ENCODE results near the gene CARM1.
A peak's percentile ranks its signal among the peaks of the same experiment; 100 is the strongest.
"Not testable (repeated sequence)": the region's sequence is repeated elsewhere in the genome, so short reads cannot be mapped to it uniquely, and the experiment has no call there.

Gene CARM1

GRCh38 chr19:10870955-10871603 lies at the start of gene CARM1:
Gene CARM1 (plus strand): TSS chr19:10871553. CDS start chr19:10871703, 150 bp downstream.
- DNase-seq (ENCODE audit: low spot score) = peak; percentile 98

DNA sequence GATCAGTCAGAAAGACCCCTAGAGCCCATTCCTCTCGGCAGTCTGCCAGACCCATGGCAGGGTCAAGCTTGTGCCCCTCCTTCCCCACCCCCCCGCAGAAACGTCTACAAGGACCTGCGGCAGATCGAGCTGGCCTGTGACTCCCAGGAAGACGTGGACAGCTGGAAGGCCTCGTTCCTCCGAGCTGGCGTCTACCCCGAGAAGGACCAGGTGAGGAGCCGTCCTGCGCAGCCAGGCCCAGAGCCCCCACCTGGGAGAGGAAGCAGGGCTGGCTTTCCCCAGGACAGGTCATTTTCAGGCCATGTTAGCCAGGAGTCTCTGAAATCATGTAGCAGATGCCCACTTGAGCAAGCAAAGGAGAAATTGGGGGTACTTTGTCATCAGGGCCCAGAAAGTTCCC lies 47.7 kb upstream of the CARM1 start:
- no peak for DNase-seq (ENCODE audit: low spot score)

GRCh38 chr19:10826231-10826630 lies 45.1 kb upstream of the CARM1 start:
- DNase-seq (ENCODE audit: low spot score) = no peak

DNA sequence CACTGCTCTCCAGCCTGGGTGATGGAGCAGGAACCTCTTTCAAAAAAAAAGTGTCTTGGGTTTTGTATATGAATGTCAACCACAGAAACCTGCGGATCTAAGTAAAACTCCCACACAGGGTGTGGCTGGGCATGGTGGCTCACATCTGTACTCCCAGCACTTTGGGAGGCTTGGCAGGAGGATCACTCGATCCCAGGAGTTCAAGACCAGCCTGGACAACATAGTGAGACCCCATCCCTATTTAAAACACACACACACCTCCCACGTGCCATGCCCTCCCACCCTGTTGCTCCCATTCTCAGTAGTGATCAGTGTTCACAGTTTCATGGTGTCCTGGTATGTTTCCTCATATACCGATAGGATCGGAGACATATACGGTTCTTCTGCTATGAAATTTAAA lies 44.5 kb upstream of the CARM1 start:
- no peak for DNase-seq (ENCODE audit: low spot score)

DNA sequence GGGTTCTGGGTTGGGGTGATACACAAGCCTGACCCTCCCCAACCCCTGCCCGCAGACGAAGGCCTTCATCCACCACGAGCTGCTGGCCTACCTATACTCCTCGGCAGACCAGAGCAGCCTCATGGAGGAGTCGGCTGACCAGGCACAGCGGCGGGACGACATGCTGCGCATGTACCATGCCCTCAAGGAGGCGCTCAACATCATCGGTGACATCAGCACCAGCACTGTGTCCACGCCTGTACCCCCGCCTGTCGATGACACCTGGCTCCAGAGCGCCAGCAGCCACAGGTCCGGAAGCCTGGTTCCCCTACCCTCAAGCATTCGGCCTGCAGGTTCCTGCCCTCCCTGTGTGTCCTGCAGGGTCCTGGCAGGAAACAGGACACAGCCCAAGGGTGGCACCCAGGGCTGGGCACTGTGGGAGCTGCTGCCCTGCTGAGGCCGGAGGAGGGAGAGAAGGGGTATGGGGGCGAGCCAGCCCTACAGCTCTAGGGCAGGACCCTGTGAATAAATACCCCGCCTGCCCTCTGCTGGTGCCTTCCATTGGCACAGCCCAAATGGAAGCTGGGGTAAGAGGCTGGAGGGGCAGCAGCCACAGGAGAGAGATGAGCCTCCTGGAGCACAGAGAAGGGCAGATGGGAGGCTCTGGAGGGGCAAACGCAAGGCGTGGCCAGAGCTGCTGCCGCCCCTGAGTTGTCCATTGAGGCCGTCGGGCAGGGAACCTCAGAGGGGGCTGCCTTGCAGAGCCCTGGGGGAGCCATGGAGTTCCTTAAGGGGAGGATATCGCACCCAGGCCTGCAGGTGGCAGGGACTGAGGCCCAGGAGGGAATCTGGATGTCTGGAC lies 42.2 kb upstream of the CARM1 start:
- no peak for DNase-seq (ENCODE audit: low spot score)

DNA sequence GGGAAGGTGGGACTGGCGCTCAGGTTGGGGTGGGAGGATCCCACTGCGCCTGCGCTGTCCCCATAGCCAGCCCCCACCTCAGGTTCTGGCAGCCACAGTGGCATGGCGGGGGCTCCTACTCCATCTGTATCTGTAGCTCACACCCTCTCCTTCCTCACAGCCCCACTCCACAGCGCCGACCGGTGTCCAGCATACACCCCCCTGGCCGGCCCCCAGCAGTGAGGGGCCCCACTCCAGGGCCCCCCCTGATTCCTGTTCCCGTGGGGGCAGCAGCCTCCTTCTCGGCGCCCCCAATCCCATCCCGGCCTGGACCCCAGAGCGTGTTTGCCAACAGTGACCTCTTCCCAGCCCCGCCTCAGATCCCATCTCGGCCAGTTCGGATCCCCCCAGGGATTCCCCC lies 41.4 kb upstream of the CARM1 start:
- no peak for DNase-seq (ENCODE audit: low spot score)

- no peak for DNase-seq (ENCODE audit: low spot score)
Measured at GRCh38 chr19:10830370-10830769, 41.0 kb upstream of the CARM1 start.

DNA sequence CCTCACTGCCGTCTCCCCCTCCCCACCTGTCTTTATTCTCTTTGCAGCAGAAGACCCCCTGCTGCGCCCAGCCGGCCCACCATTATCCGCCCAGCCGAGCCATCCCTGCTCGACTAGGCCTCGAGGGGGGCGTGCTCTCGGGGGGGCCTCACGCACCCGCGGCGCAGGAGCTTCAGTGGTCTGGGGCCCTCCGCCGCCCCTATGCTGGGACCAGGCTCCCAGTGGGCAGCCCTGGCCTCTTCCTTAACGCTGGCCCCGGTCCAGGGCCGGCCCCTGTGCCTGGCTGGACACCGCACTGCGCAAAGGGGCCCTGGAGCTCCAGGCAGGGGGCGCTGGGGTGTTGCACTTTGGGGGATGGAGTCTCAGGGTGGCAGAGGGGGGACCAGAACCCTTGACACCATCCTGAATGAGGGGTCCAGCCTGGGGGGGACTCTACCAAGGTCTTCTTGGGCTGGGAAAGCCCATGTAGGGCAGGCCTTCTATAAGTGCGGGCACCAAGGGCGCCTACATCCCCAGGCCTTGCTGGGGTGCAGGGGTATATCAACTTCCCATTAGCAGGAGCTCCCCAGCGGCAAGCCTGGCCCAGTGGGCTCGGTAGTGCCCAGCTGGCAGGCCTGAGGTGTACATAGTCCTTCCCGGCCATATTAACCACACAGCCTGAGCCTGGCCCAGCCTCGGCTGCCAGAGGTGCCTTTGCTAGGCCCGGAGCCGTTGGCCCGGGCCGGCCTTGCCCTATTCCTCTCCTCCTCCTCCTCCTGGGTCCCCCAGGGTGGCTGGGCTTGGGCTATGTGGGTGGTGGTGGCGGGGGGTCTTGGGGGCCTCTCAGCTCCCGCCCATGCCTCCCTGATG lies 40.2 kb upstream of the CARM1 start:
- no peak for DNase-seq (ENCODE audit: low spot score)

- DNase-seq (ENCODE audit: low spot score) = no peak
Measured at GRCh38 chr19:10831987-10832938, 39.1 kb upstream of the CARM1 start.

DNA sequence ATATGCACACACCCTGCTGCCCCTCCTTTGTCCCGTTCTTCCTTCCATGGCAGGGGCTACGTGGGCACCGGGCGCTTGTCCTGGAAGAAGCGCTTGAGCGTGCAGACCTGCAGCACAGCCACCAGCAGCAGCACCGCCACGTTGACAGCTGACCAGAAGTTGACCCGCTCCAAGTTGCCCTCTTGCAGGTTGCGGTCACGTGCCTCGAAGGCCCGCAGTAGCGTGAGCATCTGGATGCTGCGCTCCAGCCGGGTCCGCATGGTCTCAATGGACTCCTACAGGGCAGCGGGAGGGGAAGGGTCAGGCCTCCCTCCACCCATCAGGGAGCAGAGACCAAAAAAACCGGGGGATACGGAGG lies 38.4 kb upstream of the CARM1 start:
- no peak for DNase-seq (ENCODE audit: low spot score)

- DNase-seq (ENCODE audit: low spot score) = peak; percentile 38
Measured at GRCh38 chr19:10835089-10835753, 36.1 kb upstream of the CARM1 start.

- DNase-seq (ENCODE audit: low spot score) = peak; percentile 99
Measured at GRCh38 chr19:10835754-10836478, 35.4 kb upstream of the CARM1 start, which contains the start of gene TMED1. Gene TMED1 (minus strand): TSS chr19:10836212. CDS start chr19:10836191, 21 bp downstream.

- peak; percentile 87 for DNase-seq (ENCODE audit: low spot score)
Measured at GRCh38 chr19:10836479-10837330, 34.6 kb upstream of the CARM1 start.

GRCh38 chr19:10837649-10838048 lies 33.7 kb upstream of the CARM1 start:
- DNase-seq (ENCODE audit: low spot score) = not testable (repeated sequence)

DNA sequence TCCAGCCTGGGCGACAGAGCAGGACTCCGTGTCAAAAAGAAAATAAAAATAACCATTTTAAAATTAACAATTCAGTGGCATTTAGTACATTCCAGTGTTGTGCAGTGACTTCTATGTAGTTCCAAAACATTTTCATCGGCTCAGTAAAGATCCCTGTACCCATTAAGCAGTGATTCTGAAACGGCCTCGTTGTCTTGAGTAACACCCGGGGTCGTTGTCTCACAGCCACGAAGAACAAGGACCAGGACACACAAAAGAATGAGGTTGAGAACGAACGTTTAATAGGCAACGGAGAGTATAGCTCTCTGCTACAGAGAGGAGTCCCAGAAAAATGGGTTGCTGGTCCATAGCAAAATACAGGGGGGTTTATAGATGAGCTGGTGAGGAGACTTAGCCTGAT lies 33.0 kb upstream of the CARM1 start:
- DNase-seq (ENCODE audit: low spot score) = no peak

- no peak for DNase-seq (ENCODE audit: low spot score)
Measured at GRCh38 chr19:10839114-10840050, 32.0 kb upstream of the CARM1 start.

DNA sequence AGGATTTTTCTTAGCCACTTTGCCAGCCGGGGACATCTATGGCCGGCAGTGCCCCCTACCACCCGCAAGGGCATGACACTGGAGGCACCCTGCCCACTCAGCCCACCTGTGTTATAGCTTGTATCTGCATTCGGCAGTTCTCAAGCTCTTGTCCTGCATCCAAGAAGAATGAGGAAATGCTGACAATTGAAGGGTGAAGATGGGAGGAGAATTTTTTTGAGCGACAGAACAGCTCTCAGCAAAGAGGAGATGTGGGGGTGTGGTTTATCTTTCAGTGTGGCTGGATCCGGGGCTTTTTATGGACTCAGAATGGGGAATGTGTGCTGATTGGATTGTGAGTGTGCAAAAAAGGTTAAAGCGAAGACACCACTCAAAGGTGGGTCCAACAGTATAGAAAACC lies 28.6 kb upstream of the CARM1 start:
- no peak for DNase-seq (ENCODE audit: low spot score)
